Measurements from ENCODE around the gene TTC39C.

DNA sequence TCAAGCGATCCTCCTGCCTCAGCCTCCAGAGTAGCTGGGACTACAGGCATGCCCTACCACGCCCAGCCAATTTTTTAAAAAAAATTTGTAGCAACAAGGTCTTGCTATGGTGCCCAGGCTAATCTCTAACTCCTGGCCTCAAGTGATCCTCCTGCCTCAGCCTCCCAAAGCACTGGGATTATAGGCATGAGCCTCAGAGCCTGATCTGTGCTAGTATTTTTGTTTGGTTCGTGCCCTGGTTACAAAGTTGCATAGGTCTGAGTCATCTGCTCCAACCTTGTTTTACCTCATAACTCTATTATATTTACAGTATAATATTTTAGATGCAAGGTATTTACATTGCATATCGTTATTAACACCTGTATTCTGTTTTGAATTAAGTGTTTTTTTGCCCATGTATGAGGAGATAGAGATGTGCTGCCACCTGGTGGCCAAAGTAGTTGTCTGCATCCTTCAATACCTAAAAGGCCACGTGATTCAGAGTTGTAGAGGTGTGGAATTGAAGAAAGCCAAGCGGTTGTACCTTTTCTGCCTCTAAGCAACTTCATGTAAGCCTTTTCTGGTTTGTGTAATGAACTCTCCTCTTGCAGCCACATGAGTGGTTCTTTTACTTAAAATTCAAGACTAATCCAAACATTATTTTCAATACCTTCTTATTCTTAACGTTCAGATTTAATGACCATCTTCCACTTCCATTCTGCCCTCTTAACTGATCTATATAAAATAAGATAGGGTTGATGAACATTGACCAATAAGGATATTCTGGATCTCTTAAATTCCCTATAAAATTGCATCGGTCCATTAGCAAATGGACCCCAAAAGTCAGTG lies 104.4 kb downstream of the TTC39C start:
- no peak for TF ChIP-seq EZH2 (IDR thresholded peaks at IDR 0.05; ENCODE audit: borderline replicate concordance, low read depth, low read length, poor library complexity, severe bottlenecking)
- TF ChIP-seq, protein P1, sequence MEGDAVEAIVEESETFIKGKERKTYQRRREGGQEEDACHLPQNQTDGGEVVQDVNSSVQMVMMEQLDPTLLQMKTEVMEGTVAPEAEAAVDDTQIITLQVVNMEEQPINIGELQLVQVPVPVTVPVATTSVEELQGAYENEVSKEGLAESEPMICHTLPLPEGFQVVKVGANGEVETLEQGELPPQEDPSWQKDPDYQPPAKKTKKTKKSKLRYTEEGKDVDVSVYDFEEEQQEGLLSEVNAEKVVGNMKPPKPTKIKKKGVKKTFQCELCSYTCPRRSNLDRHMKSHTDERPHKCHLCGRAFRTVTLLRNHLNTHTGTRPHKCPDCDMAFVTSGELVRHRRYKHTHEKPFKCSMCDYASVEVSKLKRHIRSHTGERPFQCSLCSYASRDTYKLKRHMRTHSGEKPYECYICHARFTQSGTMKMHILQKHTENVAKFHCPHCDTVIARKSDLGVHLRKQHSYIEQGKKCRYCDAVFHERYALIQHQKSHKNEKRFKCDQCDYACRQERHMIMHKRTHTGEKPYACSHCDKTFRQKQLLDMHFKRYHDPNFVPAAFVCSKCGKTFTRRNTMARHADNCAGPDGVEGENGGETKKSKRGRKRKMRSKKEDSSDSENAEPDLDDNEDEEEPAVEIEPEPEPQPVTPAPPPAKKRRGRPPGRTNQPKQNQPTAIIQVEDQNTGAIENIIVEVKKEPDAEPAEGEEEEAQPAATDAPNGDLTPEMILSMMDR (conservative IDR thresholded peaks at IDR 0.05; ENCODE audit: low read depth, low read length): peak; percentile 87
